Measurements from ENCODE around the gene RBSN.
A peak's percentile ranks its signal among the peaks of the same experiment; 100 is the strongest.

Gene RBSN

DNA sequence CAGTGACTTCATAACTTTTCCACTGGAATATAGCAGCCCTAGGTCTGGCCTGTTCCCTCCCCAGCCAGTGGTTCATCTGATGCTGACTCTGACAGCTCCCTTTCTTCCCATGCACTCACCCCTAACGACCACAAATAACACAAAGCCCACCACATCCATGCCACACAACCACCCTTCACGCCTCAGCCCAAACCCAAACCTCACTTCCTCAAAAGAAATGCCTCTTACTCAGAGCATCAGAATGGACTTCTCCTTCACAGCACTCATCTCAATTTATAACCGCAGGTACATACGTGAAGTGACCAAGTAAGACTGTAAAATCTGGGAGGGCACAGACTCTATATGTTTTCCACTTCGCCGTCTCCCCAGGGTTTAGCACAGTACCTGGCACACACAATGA, 1.1 kb downstream of the RBSN start:
- Histone ChIP-seq H3K9me3 (ENCODE audit: control insufficient read depth, insufficient read depth, low read length) (no peaks in the 10 kb centered on the region), H3K27ac (ENCODE audit: low read depth, low read length) (peak overlapping the region; percentile 62; the same call in 1 of the 2 replicates), H3K4me2 (ENCODE audit: low read length) (peak overlapping the region; percentile 85), H3K4me1 (ENCODE audit: control insufficient read depth, low read length) (peaks cover 25% of the 10 kb centered on the region), H4K20me1 (ENCODE audit: control insufficient read depth, insufficient read depth, low read depth, low read length) (no peaks in the 10 kb centered on the region), H3K27me3 (ENCODE audit: control insufficient read depth, low read length) (no peaks in the 10 kb centered on the region), H3K36me3 (ENCODE audit: control insufficient read depth, low read length) (peaks cover 39% of the 10 kb centered on the region), H3K4me3 (ENCODE audit: low read length) (peak overlapping the region; percentile 100), H3K9me2 (replicated peaks; ENCODE audit: control insufficient read depth, low read length) (no peaks in the 10 kb centered on the region), H3F3A (ENCODE audit: control insufficient read depth, insufficient read depth) (no peaks in the 10 kb centered on the region), H3K79me2 (ENCODE audit: control insufficient read depth, low read length) (peaks cover 30% of the 10 kb centered on the region)
- TF ChIP-seq, protein P1, sequence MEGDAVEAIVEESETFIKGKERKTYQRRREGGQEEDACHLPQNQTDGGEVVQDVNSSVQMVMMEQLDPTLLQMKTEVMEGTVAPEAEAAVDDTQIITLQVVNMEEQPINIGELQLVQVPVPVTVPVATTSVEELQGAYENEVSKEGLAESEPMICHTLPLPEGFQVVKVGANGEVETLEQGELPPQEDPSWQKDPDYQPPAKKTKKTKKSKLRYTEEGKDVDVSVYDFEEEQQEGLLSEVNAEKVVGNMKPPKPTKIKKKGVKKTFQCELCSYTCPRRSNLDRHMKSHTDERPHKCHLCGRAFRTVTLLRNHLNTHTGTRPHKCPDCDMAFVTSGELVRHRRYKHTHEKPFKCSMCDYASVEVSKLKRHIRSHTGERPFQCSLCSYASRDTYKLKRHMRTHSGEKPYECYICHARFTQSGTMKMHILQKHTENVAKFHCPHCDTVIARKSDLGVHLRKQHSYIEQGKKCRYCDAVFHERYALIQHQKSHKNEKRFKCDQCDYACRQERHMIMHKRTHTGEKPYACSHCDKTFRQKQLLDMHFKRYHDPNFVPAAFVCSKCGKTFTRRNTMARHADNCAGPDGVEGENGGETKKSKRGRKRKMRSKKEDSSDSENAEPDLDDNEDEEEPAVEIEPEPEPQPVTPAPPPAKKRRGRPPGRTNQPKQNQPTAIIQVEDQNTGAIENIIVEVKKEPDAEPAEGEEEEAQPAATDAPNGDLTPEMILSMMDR (IDR thresholded peaks at IDR 0.05; ENCODE audit: low read depth, low read length, poor library complexity, severe bottlenecking): no peak
- TF ChIP-seq EZH2phosphoT487 (IDR thresholded peaks at IDR 0.05; ENCODE audit: borderline replicate concordance, low read length): no peak

GRCh38 chr3:15096046-15096445, 2.9 kb downstream of the RBSN start:
- Histone ChIP-seq H3K9me2 (replicated peaks; ENCODE audit: control insufficient read depth, low read length) (no peaks in the 10 kb centered on the region), H3K4me1 (ENCODE audit: control insufficient read depth, low read length) (peaks cover 17% of the 10 kb centered on the region), H3K27ac (ENCODE audit: low read depth, low read length) (no peak overlapping the region), H3K4me2 (ENCODE audit: low read length) (no peak overlapping the region), H3K4me3 (ENCODE audit: low read length) (no peak overlapping the region), H3K9me3 (ENCODE audit: control insufficient read depth, insufficient read depth, low read length) (no peaks in the 10 kb centered on the region), H3K27me3 (ENCODE audit: control insufficient read depth, low read length) (no peaks in the 10 kb centered on the region), H3K79me2 (ENCODE audit: control insufficient read depth, low read length) (peaks cover 30% of the 10 kb centered on the region), H4K20me1 (ENCODE audit: control insufficient read depth, insufficient read depth, low read depth, low read length) (no peaks in the 10 kb centered on the region), H3K36me3 (ENCODE audit: control insufficient read depth, low read length) (peaks cover 52% of the 10 kb centered on the region), H3F3A (ENCODE audit: control insufficient read depth, insufficient read depth) (no peaks in the 10 kb centered on the region)
- TF ChIP-seq EZH2phosphoT487 (IDR thresholded peaks at IDR 0.05; ENCODE audit: borderline replicate concordance, low read length): no peak
- TF ChIP-seq, protein P1 (IDR thresholded peaks at IDR 0.05; ENCODE audit: low read depth, low read length, poor library complexity, severe bottlenecking): no peak

- Histone ChIP-seq H3F3A (ENCODE audit: control insufficient read depth, insufficient read depth) (no peaks in the 10 kb centered on the region), H3K4me3 (ENCODE audit: low read length) (no peak overlapping the region), H3K27me3 (ENCODE audit: control insufficient read depth, low read length) (no peaks in the 10 kb centered on the region), H3K4me2 (ENCODE audit: low read length) (no peak overlapping the region), H3K9me2 (replicated peaks; ENCODE audit: control insufficient read depth, low read length) (no peaks in the 10 kb centered on the region), H3K9me3 (ENCODE audit: control insufficient read depth, insufficient read depth, low read length) (no peaks in the 10 kb centered on the region), H3K79me2 (ENCODE audit: control insufficient read depth, low read length) (peaks cover 27% of the 10 kb centered on the region), H3K4me1 (ENCODE audit: control insufficient read depth, low read length) (peaks cover 8% of the 10 kb centered on the region), H3K36me3 (ENCODE audit: control insufficient read depth, low read length) (peaks cover 63% of the 10 kb centered on the region), H3K27ac (ENCODE audit: low read depth, low read length) (no peak overlapping the region), H4K20me1 (ENCODE audit: control insufficient read depth, insufficient read depth, low read depth, low read length) (no peaks in the 10 kb centered on the region)
- TF ChIP-seq EZH2phosphoT487 (IDR thresholded peaks at IDR 0.05; ENCODE audit: borderline replicate concordance, low read length): no peak
Observed at GRCh38 chr3:15094187-15094875, 4.6 kb downstream of the RBSN start.

- peaks cover 67% of the 10 kb centered on the region for H3K36me3 ChIP-seq (ENCODE audit: control insufficient read depth, low read length)
Observed at GRCh38 chr3:15092686-15093085, 6.3 kb downstream of the RBSN start.

More at GRCh38 chr3:15092686-15093085, 6.3 kb downstream of the RBSN start:
- Histone ChIP-seq H3K4me1 (ENCODE audit: control insufficient read depth, low read length) (peaks cover 3% of the 10 kb centered on the region), H3F3A (ENCODE audit: control insufficient read depth, insufficient read depth) (no peaks in the 10 kb centered on the region), H3K27ac (ENCODE audit: low read depth, low read length) (no peak overlapping the region), H3K79me2 (ENCODE audit: control insufficient read depth, low read length) (peaks cover 15% of the 10 kb centered on the region), H4K20me1 (ENCODE audit: control insufficient read depth, insufficient read depth, low read depth, low read length) (no peaks in the 10 kb centered on the region), H3K4me2 (ENCODE audit: low read length) (no peak overlapping the region), H3K4me3 (ENCODE audit: low read length) (no peak overlapping the region), H3K9me2 (replicated peaks; ENCODE audit: control insufficient read depth, low read length) (no peaks in the 10 kb centered on the region), H3K9me3 (ENCODE audit: control insufficient read depth, insufficient read depth, low read length) (no peaks in the 10 kb centered on the region), H3K27me3 (ENCODE audit: control insufficient read depth, low read length) (no peaks in the 10 kb centered on the region)
- TF ChIP-seq, protein P1 (IDR thresholded peaks at IDR 0.05; ENCODE audit: low read depth, low read length, poor library complexity, severe bottlenecking): no peak
- TF ChIP-seq EZH2phosphoT487 (IDR thresholded peaks at IDR 0.05; ENCODE audit: borderline replicate concordance, low read length): no peak

Measured in DOHH2 (cell line).